GM23338 (cell line): ENCODE data around the gene EVA1B.

ENCODE experiments used
- CREB1 ChIP-seq: fragments of 250-450 bp; sonication (Bioruptor Pico); IDR thresholded peaks from 2 replicates; pipeline ENCODE4 v1.5.0; 2020; ENCODE audit warnings: low read depth, mild to moderate bottlenecking, moderate library complexity
- CTCF ChIP-seq, 2 experiments: fragments of 200-600 bp in 1 of 2; sonication (generic) in 1 of 2; conservative IDR thresholded peaks; 2 replicates each; pipeline versions ENCODE4 v1.5.1 to v1.6.1; 2016 to 2017; ENCODE audit warnings: antibody characterized with exemption in 2 of 2, low read depth in 2 of 2, mild to moderate bottlenecking in 2 of 2, moderate library complexity in 1 of 2
- EZH2 ChIP-seq: fragments of 200-600 bp; sonication (generic); IDR thresholded peaks from one replicate; pipeline ENCODE4 v1.8.0; 2017; ENCODE audit warnings: antibody characterized with exemption, mild to moderate bottlenecking, low read depth; ENCODE audit not compliant: unreplicated experiment
- EZH2phosphoT487 ChIP-seq: fragments of 200-600 bp; sonication (generic); IDR thresholded peaks from one replicate; pipeline ENCODE4 v1.8.1; 2018; ENCODE audit warnings: antibody characterized with exemption; ENCODE audit not compliant: unreplicated experiment
- JUNB ChIP-seq: IDR thresholded peaks from one replicate; pipeline ENCODE4 v1.6.1; 2016; ENCODE audit warnings: antibody characterized with exemption; ENCODE audit not compliant: unreplicated experiment
- NANOG ChIP-seq: IDR thresholded peaks from 2 replicates; pipeline ENCODE4 v1.6.1; 2016; ENCODE audit warnings: antibody characterized with exemption, borderline replicate concordance
- POLR2AphosphoS5 ChIP-seq: IDR thresholded peaks from 2 replicates; pipeline ENCODE4 v1.6.1; 2016; ENCODE audit warnings: antibody characterized with exemption, low read depth
- REST ChIP-seq: IDR thresholded peaks from one replicate; pipeline ENCODE4 v1.6.1; 2018; ENCODE audit warnings: antibody characterized with exemption; ENCODE audit not compliant: unreplicated experiment
- ZNF331 ChIP-seq: fragments of 250-450 bp; sonication (Bioruptor Pico); IDR thresholded peaks from 2 replicates; pipeline ENCODE4 v1.5.0; 2020; ENCODE audit warnings: low read depth, mild to moderate bottlenecking, moderate library complexity

- TF ChIP-seq CTCF (conservative IDR thresholded peaks at IDR 0.05; ENCODE audit: low read depth in 2 of 2) (peak; percentile 8 to 40; a peak in 1 of 4 replicates), EZH2phosphoT487 (no peak), POLR2AphosphoS5 (peak; percentile 72), EZH2 (no peak), REST (no peak), ZNF331 (CRISPR knock-in tag) (no peak), NANOG (no peak), CREB1 (CRISPR knock-in tag) (no peak), JUNB (no peak)
Measured at GRCh38 chr1:36306210-36306901, 17.1 kb downstream of the EVA1B start, which contains the start of gene SH3D21.
